ENCODE results near the gene AGAP1. TPM values are rescaled to one million over a fixed set of nuclear protein-coding genes. Genes with fewer than 3 reads are reported as not detected.

Gene AGAP1
- total RNA-seq, 2 experiments from 2014 or later, result 0.95 to 1.1 TPM

GRCh38 chr2:235909358-235909757 lies 415.5 kb downstream of the AGAP1 start:
- H3K27ac Mint-ChIP-seq, result no peak overlapping the region
- intact Hi-C loops (cut with micrococcal nuclease), result no loop called here
- H3K4me3 Mint-ChIP-seq, result no peak overlapping the region
- no peaks in the 10 kb centered on the region for H3K4me1 Mint-ChIP-seq (ENCODE audit: low read depth)
- no peaks in the 10 kb centered on the region for H3K36me3 Mint-ChIP-seq (ENCODE audit: low read depth)
- H3K27me3 Mint-ChIP-seq (ENCODE audit: low read depth), result peaks cover 12% of the 10 kb centered on the region
- CTCF ChIA-PET, result no interaction called here
- peaks cover under 1% of the 10 kb centered on the region for H3K9me3 Mint-ChIP-seq
- no peak for DNase-seq

- Mint-ChIP-seq H3K27ac (no peak overlapping the region), H3K9me3 (peaks cover 4% of the 10 kb centered on the region), H3K36me3 (ENCODE audit: low read depth) (no peaks in the 10 kb centered on the region), H3K4me3 (no peak overlapping the region), H3K27me3 (ENCODE audit: low read depth) (peaks cover 14% of the 10 kb centered on the region), H3K4me1 (ENCODE audit: low read depth) (no peaks in the 10 kb centered on the region)
- CTCF ChIA-PET, result interaction anchor here (0.6 kb wide), 1 partner anchor 161 kb away, joined by 3 read pairs; no protein-coding TSS in a partner anchor
- DNase-seq, result no peak
- intact Hi-C loops (cut with micrococcal nuclease), result no loop called here
Observed at GRCh38 chr2:235910067-235910466, 416.2 kb downstream of the AGAP1 start.

GRCh38 chr2:235911125-235911524 lies 417.3 kb downstream of the AGAP1 start:
- intact Hi-C loops (cut with micrococcal nuclease), result no loop called here
- Mint-ChIP-seq H3K9me3 (peaks cover 9% of the 10 kb centered on the region), H3K36me3 (ENCODE audit: low read depth) (no peaks in the 10 kb centered on the region), H3K27ac (no peak overlapping the region), H3K4me1 (ENCODE audit: low read depth) (no peaks in the 10 kb centered on the region), H3K27me3 (ENCODE audit: low read depth) (peaks cover 14% of the 10 kb centered on the region), H3K4me3 (no peak overlapping the region)
- no peak for DNase-seq
- CTCF ChIA-PET, result no interaction called here

DNA sequence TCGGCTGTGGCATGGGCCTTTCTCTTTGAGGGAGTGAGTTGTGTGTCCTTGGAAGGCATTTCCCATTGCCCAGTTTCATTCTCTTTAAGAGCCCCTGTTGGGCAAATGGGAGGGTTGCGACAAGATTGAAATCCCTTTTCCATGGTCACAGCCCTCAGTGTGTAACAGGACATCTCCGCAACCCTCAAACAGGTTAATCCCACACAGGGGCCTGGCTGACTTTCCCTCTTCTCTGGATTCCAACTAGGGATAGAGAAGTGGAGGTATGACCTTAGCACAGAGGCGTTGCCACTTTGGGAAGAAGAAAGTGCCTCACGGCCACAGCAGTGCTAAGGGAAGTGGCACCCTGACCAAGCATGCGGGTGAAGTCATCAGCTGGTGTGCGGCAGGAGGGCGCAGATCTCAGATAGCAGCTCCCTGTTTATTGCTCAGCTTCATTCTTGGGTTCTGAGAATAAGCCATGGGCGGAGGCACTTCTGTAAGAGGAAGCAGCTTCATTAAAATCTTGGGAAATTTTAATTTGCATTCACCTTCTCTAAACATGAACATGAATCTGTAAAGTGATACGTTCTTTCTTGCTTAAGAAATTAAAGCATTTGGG lies 417.9 kb downstream of the AGAP1 start:
- intact Hi-C loops (cut with micrococcal nuclease), result no loop called here
- H3K36me3 Mint-ChIP-seq (ENCODE audit: low read depth), result no peaks in the 10 kb centered on the region
- H3K4me1 Mint-ChIP-seq (ENCODE audit: low read depth), result no peaks in the 10 kb centered on the region

DNA sequence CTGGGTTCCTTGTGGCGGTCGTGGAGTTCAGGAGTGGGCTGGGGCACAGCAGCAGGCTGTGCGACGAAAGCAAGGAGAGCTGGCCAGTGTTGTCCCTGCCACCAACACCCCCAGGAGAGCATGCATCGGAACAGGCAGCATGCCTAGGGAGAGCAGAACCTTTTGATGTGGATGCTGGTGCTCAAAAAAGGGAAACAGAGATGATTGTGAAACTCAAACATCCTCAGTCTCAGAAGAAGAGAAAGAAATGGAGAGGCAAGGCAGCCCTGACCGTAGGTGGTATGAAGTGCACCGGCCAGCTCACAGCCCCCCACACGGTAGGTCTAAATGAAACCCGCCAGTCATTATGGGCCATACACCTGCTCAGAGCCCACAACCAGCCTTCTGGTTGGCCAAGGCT lies 420.9 kb downstream of the AGAP1 start:
- CTCF ChIA-PET, result no interaction called here

More for the DNA sequence above, 417.9 kb downstream of the AGAP1 start:
- no peak overlapping the region for H3K4me3 Mint-ChIP-seq
- peaks cover 8% of the 10 kb centered on the region for H3K27me3 Mint-ChIP-seq (ENCODE audit: low read depth)
- CTCF ChIA-PET, result no interaction called here
- no peak overlapping the region for H3K27ac Mint-ChIP-seq
- peaks cover 11% of the 10 kb centered on the region for H3K9me3 Mint-ChIP-seq
- no peak for DNase-seq

DNA sequence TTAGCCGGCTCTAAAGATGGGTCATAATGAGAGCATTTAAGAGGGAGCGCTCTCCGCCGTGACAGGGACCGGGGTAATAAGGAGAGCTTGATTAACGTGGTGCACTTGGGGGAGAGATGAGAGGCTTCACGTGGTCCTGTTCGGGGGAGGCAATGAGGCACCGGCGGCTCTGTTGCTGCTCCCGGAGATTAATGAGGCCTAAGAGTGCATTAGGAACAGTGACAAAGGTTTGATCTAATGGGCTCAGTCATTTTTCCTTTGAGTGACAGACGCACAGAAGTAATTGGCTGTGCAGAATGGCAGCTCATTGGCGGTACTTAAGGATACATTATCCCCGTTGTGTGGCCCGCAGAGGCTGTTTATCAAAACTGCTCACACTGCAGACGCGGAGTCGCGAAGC lies 423.7 kb downstream of the AGAP1 start:
- Mint-ChIP-seq H3K4me3 (no peak overlapping the region), H3K27ac (no peak overlapping the region), H3K9me3 (peaks cover 11% of the 10 kb centered on the region), H3K4me1 (ENCODE audit: low read depth) (no peaks in the 10 kb centered on the region), H3K27me3 (ENCODE audit: low read depth) (peaks cover 6% of the 10 kb centered on the region), H3K36me3 (ENCODE audit: low read depth) (no peaks in the 10 kb centered on the region)
- DNase-seq, result no peak
- CTCF ChIA-PET, result no interaction called here
- intact Hi-C loops (cut with micrococcal nuclease), result no loop called here

More for the DNA sequence above, 420.9 kb downstream of the AGAP1 start:
- DNase-seq, result no peak
- Mint-ChIP-seq H3K4me3 (no peak overlapping the region), H3K36me3 (ENCODE audit: low read depth) (no peaks in the 10 kb centered on the region), H3K27me3 (ENCODE audit: low read depth) (peaks cover 6% of the 10 kb centered on the region), H3K27ac (no peak overlapping the region), H3K9me3 (peaks cover 11% of the 10 kb centered on the region), H3K4me1 (ENCODE audit: low read depth) (no peaks in the 10 kb centered on the region)
- intact Hi-C loops (cut with micrococcal nuclease), result no loop called here

GRCh38 chr2:235918876-235919275 lies 425.0 kb downstream of the AGAP1 start:
- intact Hi-C loops (cut with micrococcal nuclease), result no loop called here
- no peaks in the 10 kb centered on the region for H3K36me3 Mint-ChIP-seq (ENCODE audit: low read depth)
- peaks cover 11% of the 10 kb centered on the region for H3K9me3 Mint-ChIP-seq
- no peaks in the 10 kb centered on the region for H3K4me1 Mint-ChIP-seq (ENCODE audit: low read depth)
- CTCF ChIA-PET, result no interaction called here
- peaks cover 6% of the 10 kb centered on the region for H3K27me3 Mint-ChIP-seq (ENCODE audit: low read depth)
- no peak overlapping the region for H3K4me3 Mint-ChIP-seq
- DNase-seq, result no peak
- H3K27ac Mint-ChIP-seq, result no peak overlapping the region

GRCh38 chr2:235920216-235920865 lies 426.5 kb downstream of the AGAP1 start:
- CTCF ChIA-PET, result no interaction called here
- Mint-ChIP-seq H3K27me3 (ENCODE audit: low read depth) (peaks cover 3% of the 10 kb centered on the region), H3K9me3 (peaks cover 7% of the 10 kb centered on the region), H3K4me3 (no peak overlapping the region), H3K27ac (no peak overlapping the region), H3K4me1 (ENCODE audit: low read depth) (no peaks in the 10 kb centered on the region), H3K36me3 (ENCODE audit: low read depth) (no peaks in the 10 kb centered on the region)
- intact Hi-C loops (cut with micrococcal nuclease), result no loop called here
- DNase-seq, result no peak

GRCh38 chr2:235921508-235922191 lies 427.8 kb downstream of the AGAP1 start:
- Mint-ChIP-seq H3K9me3 (no peaks in the 10 kb centered on the region), H3K36me3 (ENCODE audit: low read depth) (no peaks in the 10 kb centered on the region), H3K4me1 (ENCODE audit: low read depth) (no peaks in the 10 kb centered on the region), H3K27ac (no peak overlapping the region), H3K27me3 (ENCODE audit: low read depth) (peaks cover 5% of the 10 kb centered on the region), H3K4me3 (no peak overlapping the region)
- CTCF ChIA-PET, result interaction anchor here (0.6 kb wide), 1 partner anchor 12 kb away, joined by 3 read pairs; no protein-coding TSS in a partner anchor
- intact Hi-C loops (cut with micrococcal nuclease), result no loop called here
- no peak for DNase-seq

GRCh38 chr2:235922839-235923238 lies 429.0 kb downstream of the AGAP1 start:
- H3K27ac Mint-ChIP-seq, result no peak overlapping the region

GRCh38 chr2:235923859-235924674 lies 430.2 kb downstream of the AGAP1 start:
- Mint-ChIP-seq H3K27ac (no peak overlapping the region), H3K36me3 (ENCODE audit: low read depth) (no peaks in the 10 kb centered on the region), H3K4me1 (ENCODE audit: low read depth) (no peaks in the 10 kb centered on the region), H3K27me3 (ENCODE audit: low read depth) (peaks cover 6% of the 10 kb centered on the region), H3K9me3 (no peaks in the 10 kb centered on the region), H3K4me3 (no peak overlapping the region)
- DNase-seq, result no peak
- intact Hi-C loops (cut with micrococcal nuclease), result no loop called here
- CTCF ChIA-PET, result interaction anchor here (0.5 to 0.6 kb wide), 2 partner anchors 13 to 56 kb away, joined by 3 read pairs; no protein-coding TSS in a partner anchor

More at GRCh38 chr2:235922839-235923238, 429.0 kb downstream of the AGAP1 start:
- intact Hi-C loops (cut with micrococcal nuclease), result no loop called here
- H3K27me3 Mint-ChIP-seq (ENCODE audit: low read depth), result peaks cover 5% of the 10 kb centered on the region
- H3K4me1 Mint-ChIP-seq (ENCODE audit: low read depth), result no peaks in the 10 kb centered on the region
- CTCF ChIA-PET, result interaction anchor here (0.9 kb wide), 1 partner anchor 32 kb away, joined by 4 read pairs; no protein-coding TSS in a partner anchor
- H3K4me3 Mint-ChIP-seq, result no peak overlapping the region
- no peaks in the 10 kb centered on the region for H3K36me3 Mint-ChIP-seq (ENCODE audit: low read depth)
- no peak for DNase-seq
- H3K9me3 Mint-ChIP-seq, result no peaks in the 10 kb centered on the region

- Mint-ChIP-seq H3K27ac (no peak overlapping the region), H3K27me3 (ENCODE audit: low read depth) (peaks cover 7% of the 10 kb centered on the region), H3K4me3 (no peak overlapping the region), H3K4me1 (ENCODE audit: low read depth) (no peaks in the 10 kb centered on the region), H3K9me3 (no peaks in the 10 kb centered on the region), H3K36me3 (ENCODE audit: low read depth) (no peaks in the 10 kb centered on the region)
- intact Hi-C loops (cut with micrococcal nuclease), result no loop called here
- CTCF ChIA-PET, result interaction anchor here (0.6 kb wide), 1 partner anchor 12 kb away, joined by 3 read pairs; no protein-coding TSS in a partner anchor
- DNase-seq, result no peak
Observed at GRCh38 chr2:235924675-235925063, 430.8 kb downstream of the AGAP1 start.

Data from activated naive CD4-positive, alpha-beta T cell treated with anti-CD3 and anti-CD28 coated beads for 36 hours (primary cell).